K562 (cell line): Measurements from ENCODE around the gene SLC25A1. TPM values are rescaled to one million over a fixed set of nuclear protein-coding genes. Genes with fewer than 3 reads are reported as not detected.

ENCODE experiments used
- CBFA2T3 ChIP-seq: fragments of 450-650 bp; IDR thresholded peaks from 2 replicates; pipeline ENCODE4 v1.6.1; 2017
- CHCHD3 ChIP-seq: fragments of 250-450 bp; sonication (Bioruptor Pico); IDR thresholded peaks from 2 replicates; pipeline ENCODE4 v2.1.2; 2022; ENCODE audit warnings: mild to moderate bottlenecking
- CREB3 ChIP-seq: fragments of 450-650 bp; conservative IDR thresholded peaks from 2 replicates; pipeline ENCODE4 v1.6.1; 2016; ENCODE audit warnings: missing genetic modification characterization, low read depth, mild to moderate bottlenecking, missing compliant biosample characterization, moderate library complexity
- ELF2 ChIP-seq: fragments of 250-450 bp; sonication (Bioruptor Pico); IDR thresholded peaks from 2 replicates; pipeline ENCODE4 v1.5.0; 2021; ENCODE audit warnings: mild to moderate bottlenecking
- HMGXB4 ChIP-seq: sonication (generic); formaldehyde crosslinking; IDR thresholded peaks from 2 replicates; pipeline ENCODE4 v1.8.1; 2023; ENCODE audit warnings: mild to moderate bottlenecking, missing genetic modification reagents
- KAT7 ChIP-seq: sonication (generic); formaldehyde crosslinking; IDR thresholded peaks from 2 replicates; pipeline ENCODE4 v1.8.0; 2022; ENCODE audit warnings: missing genetic modification reagents, mild to moderate bottlenecking, borderline replicate concordance
- POLR2H ChIP-seq: IDR thresholded peaks from 2 replicates; pipeline ENCODE4 v1.6.1; 2016; ENCODE audit warnings: missing genetic modification characterization, low read depth, mild to moderate bottlenecking, control low read depth, missing compliant biosample characterization, moderate library complexity
- SMAD3 ChIP-seq: fragments of 450-650 bp; formaldehyde crosslinking; conservative IDR thresholded peaks from 2 replicates; pipeline ENCODE4 v1.4.0; 2020; ENCODE audit warnings: mild to moderate bottlenecking
- TOE1 ChIP-seq, 2 experiments: fragments of 450-650 bp in 1 of 2; sonication (generic) in 1 of 2; formaldehyde crosslinking in 1 of 2; IDR thresholded peaks; 2 replicates each; pipeline versions ENCODE4 v1.7.1 to v1.8.0; 2016 to 2022; ENCODE audit warnings: borderline replicate concordance in 2 of 2, mild to moderate bottlenecking in 2 of 2, antibody characterized with exemption in 1 of 2, inconsistent platforms in 1 of 2, low read depth in 1 of 2, missing genetic modification reagents in 1 of 2, moderate library complexity in 1 of 2
- ZBTB8A ChIP-seq: fragments of 450-650 bp; IDR thresholded peaks from 2 replicates; pipeline ENCODE4 v1.6.1; 2018; ENCODE audit warnings: mild to moderate bottlenecking, moderate library complexity; ENCODE audit not compliant: partially characterized antibody
- ZBTB9 ChIP-seq: fragments of 450-650 bp; formaldehyde crosslinking; IDR thresholded peaks from 2 replicates; pipeline ENCODE4 v1.4.0; 2020; ENCODE audit warnings: mild to moderate bottlenecking, moderate library complexity
- ZC3H4 ChIP-seq: sonication (generic); formaldehyde crosslinking; IDR thresholded peaks from 2 replicates; pipeline ENCODE4 v1.9.0; 2021; ENCODE audit warnings: missing genetic modification reagents, borderline replicate concordance
- ZNF124 ChIP-seq: sonication (generic); formaldehyde crosslinking; IDR thresholded peaks from 2 replicates; pipeline ENCODE4 v1.8.1; 2022; ENCODE audit warnings: missing genetic modification reagents
- ZNF165 ChIP-seq: fragments of 250-450 bp; sonication (Bioruptor Pico); IDR thresholded peaks from 2 replicates; pipeline ENCODE4 v1.4.0; 2020; ENCODE audit warnings: borderline replicate concordance
- ZNF512 ChIP-seq: IDR thresholded peaks from 2 replicates; pipeline ENCODE4 v1.6.1; 2016; ENCODE audit warnings: missing genetic modification characterization, missing compliant biosample characterization
- ZNF764 ChIP-seq: fragments of 250-450 bp; sonication (Bioruptor Pico); IDR thresholded peaks from 2 replicates; pipeline ENCODE4 v1.4.0; 2020; ENCODE audit warnings: low read depth, mild to moderate bottlenecking, moderate library complexity
- ZNF766 ChIP-seq: fragments of 200-800 bp; sonication (Bioruptor generic); conservative IDR thresholded peaks from 2 replicates; pipeline ENCODE4 v1.6.1; 2016; ENCODE audit warnings: missing genetic modification characterization, missing compliant biosample characterization
- ZZZ3 ChIP-seq: fragments of 450-650 bp; IDR thresholded peaks from 2 replicates; pipeline ENCODE4 v1.6.1; 2016; ENCODE audit warnings: antibody characterized with exemption, mild to moderate bottlenecking, moderate library complexity
- polyA plus RNA-seq, 8 experiments: library from polyadenylated mRNA; depleted of rRNA in 4 of 8; stranded (reverse) in 5 of 8; unstranded in 3 of 8; fragments of >200 nt; fragmentation: Nextera tagmentation in 2 of 8; fragmentation: Illumina TruSeq in 1 of 8; extraction: Ambion mirVana in 2 of 8; extraction: Trizol in 1 of 8; gene quantifications; 2 replicates each; pipeline versions ENCODE4 v1.2.1 to v1.2.3, GENCODE V29; 2011 to 2014; ENCODE audit warnings: inconsistent platforms in 1 of 8, missing spikeins in 1 of 8
- total RNA-seq, 7 experiments: library from RNA; depleted of rRNA in 6 of 7; stranded (reverse); fragments of >200 nt in 6 of 7; fragmentation: Illumina TruSeq in 2 of 7; extraction: Trizol in 2 of 7; gene quantifications; 2 replicates each; pipeline versions ENCODE4 v1.2.1 to v1.2.3, GENCODE V29; 2011 to 2021; ENCODE audit warnings: low replicate concordance in 1 of 7
- TF ChIP-seq, protein P1 (sequence below): fragments of 150-350 bp; IDR thresholded peaks from 2 replicates; pipeline ENCODE4 v1.6.1; 2014; ENCODE audit warnings: low read depth, mild to moderate bottlenecking, low read length, borderline replicate concordance

The SLC25A1 gene
- total and polyA plus RNA-seq, 9 of the 15 experiments (the other 6 are each of a cell fraction or from before 2014, with no cell fraction given) = 11.0 to 408 (median 110) TPM

GRCh38 chr22:19178065-19178656 is 375 bp downstream of the SLC25A1 start (continued):
- TF ChIP-seq ZC3H4 (CRISPR knock-in tag) (no peak), ZNF512 (tag) (no peak), ZZZ3 (no peak), TOE1 (IDR thresholded peaks at IDR 0.05; ENCODE audit: borderline replicate concordance) (no peak), TOE1 (CRISPR knock-in tag; IDR thresholded peaks at IDR 0.05; ENCODE audit: borderline replicate concordance, low read depth) (no peak), ELF2 (CRISPR knock-in tag) (peak; percentile 98), ZNF165 (CRISPR knock-in tag) (peak; percentile 49), SMAD3 (no peak; the same call in 1 of the 2 replicates), ZBTB8A (no peak), ZBTB9 (CRISPR knock-in tag) (peak; percentile 94), POLR2H (no peak), ZNF764 (peak; percentile 72), CBFA2T3 (no peak), CHCHD3 (CRISPR knock-in tag) (no peak), ZNF766 (CRISPR knock-in tag) (no peak), HMGXB4 (CRISPR knock-in tag) (no peak), CREB3 (tag) (no peak), ZNF124 (CRISPR knock-in tag) (no peak), KAT7 (CRISPR knock-in tag) (no peak)
- TF ChIP-seq, protein P1, sequence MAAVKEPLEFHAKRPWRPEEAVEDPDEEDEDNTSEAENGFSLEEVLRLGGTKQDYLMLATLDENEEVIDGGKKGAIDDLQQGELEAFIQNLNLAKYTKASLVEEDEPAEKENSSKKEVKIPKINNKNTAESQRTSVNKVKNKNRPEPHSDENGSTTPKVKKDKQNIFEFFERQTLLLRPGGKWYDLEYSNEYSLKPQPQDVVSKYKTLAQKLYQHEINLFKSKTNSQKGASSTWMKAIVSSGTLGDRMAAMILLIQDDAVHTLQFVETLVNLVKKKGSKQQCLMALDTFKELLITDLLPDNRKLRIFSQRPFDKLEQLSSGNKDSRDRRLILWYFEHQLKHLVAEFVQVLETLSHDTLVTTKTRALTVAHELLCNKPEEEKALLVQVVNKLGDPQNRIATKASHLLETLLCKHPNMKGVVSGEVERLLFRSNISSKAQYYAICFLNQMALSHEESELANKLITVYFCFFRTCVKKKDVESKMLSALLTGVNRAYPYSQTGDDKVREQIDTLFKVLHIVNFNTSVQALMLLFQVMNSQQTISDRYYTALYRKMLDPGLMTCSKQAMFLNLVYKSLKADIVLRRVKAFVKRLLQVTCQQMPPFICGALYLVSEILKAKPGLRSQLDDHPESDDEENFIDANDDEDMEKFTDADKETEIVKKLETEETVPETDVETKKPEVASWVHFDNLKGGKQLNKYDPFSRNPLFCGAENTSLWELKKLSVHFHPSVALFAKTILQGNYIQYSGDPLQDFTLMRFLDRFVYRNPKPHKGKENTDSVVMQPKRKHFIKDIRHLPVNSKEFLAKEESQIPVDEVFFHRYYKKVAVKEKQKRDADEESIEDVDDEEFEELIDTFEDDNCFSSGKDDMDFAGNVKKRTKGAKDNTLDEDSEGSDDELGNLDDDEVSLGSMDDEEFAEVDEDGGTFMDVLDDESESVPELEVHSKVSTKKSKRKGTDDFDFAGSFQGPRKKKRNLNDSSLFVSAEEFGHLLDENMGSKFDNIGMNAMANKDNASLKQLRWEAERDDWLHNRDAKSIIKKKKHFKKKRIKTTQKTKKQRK = no peak
